B cell (primary cell): ENCODE measurements around the gene PIK3IP1. TPM values are rescaled to one million over a fixed set of nuclear protein-coding genes. Genes with fewer than 3 reads are reported as not detected.

Experiments used
- ATAC-seq: fragments of 200-7000 bp; cut with Tn5 transposase; one replicate; pipeline ENCODE4 v1.10.0; 2021; ENCODE audit warnings: low read depth, mild to moderate bottlenecking, moderate number of reproducible peaks, moderate library complexity
- CTCF ChIA-PET: fragments of 350-600 bp; sonication (Branson Sonifier 250); formaldehyde crosslinking; loops from one replicate; lab custom pipeline; 2021; ENCODE audit warnings: antibody characterized with exemption, inconsistent platforms; lab: Charles Lee
- POLR2A ChIA-PET: fragments of 350-600 bp; sonication (Branson Sonifier 250); formaldehyde crosslinking; loops from one replicate; lab custom pipeline; 2021; ENCODE audit warnings: antibody characterized with exemption; lab: Charles Lee
- DNase-seq: peaks from one replicate; pipeline ENCODE4 v3.0.0; 2013
- H2AFZ ChIP-seq: 2 replicates; pipeline ENCODE4 v1.6.1; 2012; ENCODE audit warnings: mild to moderate bottlenecking, low read depth, low read length; ENCODE audit not compliant: insufficient read depth, poor library complexity, severe bottlenecking
- H3K27ac ChIP-seq, 2 donors: 1 replicate in 1 of 2; 2 replicates in 1 of 2; pipeline ENCODE4 v1.5.1; 2012 to 2013; ENCODE audit warnings: low read length in 2 of 2, mild to moderate bottlenecking in 2 of 2, moderate library complexity in 1 of 2
- H3K27me3 ChIP-seq, 4 experiments: fragments of 200-600 bp in 1 of 4; sonication (generic) in 1 of 4; replicated peaks in 1 of 4; 1 replicate in 2 of 4; 2 replicates in 2 of 4; pipeline versions ENCODE4 v1.6.1 to v1.7.0; 2013 to 2016; ENCODE audit warnings: low read length in 3 of 4, mild to moderate bottlenecking in 2 of 4, mixed read lengths in 1 of 4, moderate library complexity in 1 of 4; ENCODE audit not compliant: insufficient read depth in 4 of 4, control insufficient read depth in 3 of 4; ENCODE audit errors: control extremely low read depth in 1 of 4
- H3K36me3 ChIP-seq, 2 experiments: replicated peaks in 1 of 2; 1 replicate in 1 of 2; 2 replicates in 1 of 2; pipeline versions ENCODE4 v1.6.1 to v1.7.1; 2013; ENCODE audit warnings: low read length in 1 of 2; ENCODE audit not compliant: insufficient read depth in 2 of 2, control insufficient read depth in 1 of 2; ENCODE audit errors: control extremely low read depth in 1 of 2, extremely low read depth in 1 of 2
- H3K4me1 ChIP-seq, 2 donors: fragments of 200-600 bp in 1 of 2; sonication (generic) in 1 of 2; 1 replicate in 1 of 2; 2 replicates in 1 of 2; pipeline versions ENCODE4 v1.5.1 to v1.6.1; 2013 to 2017; ENCODE audit warnings: low read length in 2 of 2; ENCODE audit not compliant: control insufficient read depth in 2 of 2, insufficient read depth in 2 of 2
- H3K4me2 ChIP-seq: replicated peaks from 2 replicates; pipeline ENCODE3; 2012; ENCODE audit warnings: mild to moderate bottlenecking, low read depth, low read length; ENCODE audit not compliant: poor library complexity, severe bottlenecking
- H3K4me3 ChIP-seq, 5 experiments: fragments of 200-600 bp in 1 of 5; sonication (generic) in 1 of 5; 1 replicate in 3 of 5; 2 replicates in 2 of 5; pipeline versions ENCODE4 v1.5.1 to v1.7.0; 2011 to 2016; ENCODE audit warnings: low read length in 4 of 5, mild to moderate bottlenecking in 4 of 5, low read depth in 2 of 5, control low read depth in 1 of 5, moderate library complexity in 1 of 5; ENCODE audit not compliant: insufficient read depth in 1 of 5; ENCODE audit errors: control extremely low read depth in 1 of 5, extremely low read depth in 1 of 5
- H3K79me2 ChIP-seq: fragments of 200-600 bp; sonication (generic); one replicate; pipeline ENCODE4 v1.6.0; 2016; ENCODE audit warnings: low read length; ENCODE audit not compliant: control insufficient read depth, insufficient read depth
- H3K9ac ChIP-seq: fragments of 200-600 bp; sonication (generic); 2 replicates; pipeline ENCODE4 v1.6.1; 2017; ENCODE audit warnings: mild to moderate bottlenecking, low read length, moderate library complexity
- H3K9me3 ChIP-seq, 3 donors: one replicate each; pipeline versions ENCODE4 v1.6.1 to v1.7.1; 2013; ENCODE audit warnings: low read length in 2 of 3; ENCODE audit not compliant: control insufficient read depth in 2 of 3, insufficient read depth in 1 of 3; ENCODE audit errors: control extremely low read depth in 1 of 3
- H4K20me1 ChIP-seq: 2 replicates; pipeline ENCODE4 v1.6.0; 2012; ENCODE audit warnings: mild to moderate bottlenecking, low read length; ENCODE audit not compliant: insufficient read depth, control insufficient read depth, poor library complexity, severe bottlenecking
- H3K27ac Mint-ChIP-seq: one replicate; pipeline ENCODE4 v1.8.0; 2021; ENCODE audit warnings: mixed read lengths
- H3K27me3 Mint-ChIP-seq: one replicate; pipeline ENCODE4 v1.8.0; 2021; ENCODE audit warnings: mixed read lengths
- H3K4me1 Mint-ChIP-seq: one replicate; pipeline ENCODE4 v1.8.0; 2021; ENCODE audit warnings: mixed read lengths
- H3K4me3 Mint-ChIP-seq: one replicate; pipeline ENCODE4 v1.8.0; 2021; ENCODE audit warnings: mixed read lengths
- H3K9me3 Mint-ChIP-seq: one replicate; pipeline ENCODE4 v1.8.0; 2022; ENCODE audit warnings: mixed read lengths; ENCODE audit not compliant: insufficient read depth
- CTCF ChIP-seq: fragments of 200-600 bp; IDR thresholded peaks from one replicate; pipeline ENCODE4 v1.8.0; 2022; ENCODE audit warnings: antibody characterized with exemption, mild to moderate bottlenecking
- EZH2 ChIP-seq: IDR thresholded peaks from 2 replicates; pipeline ENCODE4 v1.6.1; 2012; ENCODE audit warnings: borderline replicate concordance, low read depth, mild to moderate bottlenecking, moderate library complexity, low read length; ENCODE audit not compliant: insufficient read depth, poor library complexity, severe bottlenecking
- WGBS: methylation state at CpG from one replicate; pipeline ENCODE4 v1.1.5; 2013; ENCODE audit warnings: missing lambda C conversion rate; ENCODE audit not compliant: insufficient coverage; 5-methylcytosine and 5-hydroxymethylcytosine counted together
- intact Hi-C: fragments of 100-400 bp; cut with micrococcal nuclease; formaldehyde crosslinking; loops from one replicate; pipeline ENCODE4 v1.10.0; 2022
- polyA plus RNA-seq: library from polyadenylated mRNA; depleted of rRNA; stranded (reverse); fragments of >200 nt; gene quantifications from 2 replicates; pipeline ENCODE4 v1.2.3, GENCODE V29; 2012
- total RNA-seq, 2 donors: library from RNA; stranded (reverse); fragments of 120-200 nt in 1 of 2; gene quantifications; 1 replicate in 1 of 2; 2 replicates in 1 of 2; pipeline versions ENCODE4 v1.2.3 to v1.2.4, GENCODE V29; 2013 to 2022

Gene PIK3IP1
- total and polyA plus RNA-seq, 2 donors (not counting 1 experiment from before 2014, with no cell fraction given): 89.8 to 92.9 TPM

- Histone ChIP-seq H3K27me3 (no peaks in the 10 kb centered on the region), H3K79me2 (no peaks in the 10 kb centered on the region), H3K4me3 (no peak overlapping the region), H3K36me3 (peaks cover 2 to 4% of the 10 kb centered on the region in 2 experiments), H3K27ac (no peak overlapping the region), H3K9ac (no peak overlapping the region), H3K4me1 (no peaks in the 10 kb centered on the region), H4K20me1 (no peaks in the 10 kb centered on the region), H3K4me2 (no peak overlapping the region), H2AFZ (no peak overlapping the region), H3K9me3 (no peaks in the 10 kb centered on the region)
- ChIA-PET CTCF (no interaction called here), POLR2A (no interaction called here)
- DNase-seq (no peak), ATAC-seq (no peak)
- WGBS: 83% methylated on average over 1 of the region's 1 CpG
- intact Hi-C loops: no loop called here
- H3K27me3 Mint-ChIP-seq: no peaks in the 10 kb centered on the region
- peaks cover 1% of the 10 kb centered on the region for H3K4me1 Mint-ChIP-seq
- H3K27ac Mint-ChIP-seq: no peak overlapping the region
- H3K4me3 Mint-ChIP-seq: no peak overlapping the region
- TF ChIP-seq CTCF (no peak), EZH2 (no peak)
- no peaks in the 10 kb centered on the region for H3K9me3 Mint-ChIP-seq
Measured at GRCh38 chr22:31241200-31241599, 51.1 kb downstream of the PIK3IP1 start.

- Mint-ChIP-seq H3K27ac (no peak overlapping the region), H3K4me3 (no peak overlapping the region), H3K9me3 (no peaks in the 10 kb centered on the region), H3K27me3 (no peaks in the 10 kb centered on the region), H3K4me1 (peaks cover 1% of the 10 kb centered on the region)
- H3K27ac ChIP-seq: no peak overlapping the region
- H4K20me1 ChIP-seq: no peaks in the 10 kb centered on the region
- ATAC-seq: no peak
- peaks cover 2 to 4% of the 10 kb centered on the region in 2 experiments for H3K36me3 ChIP-seq
- CTCF ChIA-PET: interaction anchor here (0.6 to 1.0 kb wide), 2 partner anchors 10 to 605 kb away, joined by 3 to 4 read pairs; no protein-coding TSS in a partner anchor
- no peak overlapping the region for H3K4me3 ChIP-seq
- H3K79me2 ChIP-seq: peaks cover 3% of the 10 kb centered on the region
- H2AFZ ChIP-seq: no peak overlapping the region
- POLR2A ChIA-PET: no interaction called here
- no peak overlapping the region for H3K4me2 ChIP-seq
- no peaks in the 10 kb centered on the region for H3K9me3 ChIP-seq
- TF ChIP-seq EZH2 (no peak), CTCF (no peak)
- no CpG with 5 or more reads among the region's 6 CpGs for WGBS
- intact Hi-C loops: no loop called here
- no peak for DNase-seq
- peaks cover 0 to 4% of the 10 kb centered on the region in 2 donors for H3K4me1 ChIP-seq
- H3K27me3 ChIP-seq: no peaks in the 10 kb centered on the region
- H3K9ac ChIP-seq: no peak overlapping the region
Measured at GRCh38 chr22:31239771-31240370, 52.4 kb downstream of the PIK3IP1 start.
